ENCODE measurements around the gene KIAA1671. TPM values are rescaled to one million over a fixed set of nuclear protein-coding genes. Genes with fewer than 3 reads are reported as not detected.

KIAA1671 gene
- polyA plus RNA-seq, 3 donors: not detected

DNA sequence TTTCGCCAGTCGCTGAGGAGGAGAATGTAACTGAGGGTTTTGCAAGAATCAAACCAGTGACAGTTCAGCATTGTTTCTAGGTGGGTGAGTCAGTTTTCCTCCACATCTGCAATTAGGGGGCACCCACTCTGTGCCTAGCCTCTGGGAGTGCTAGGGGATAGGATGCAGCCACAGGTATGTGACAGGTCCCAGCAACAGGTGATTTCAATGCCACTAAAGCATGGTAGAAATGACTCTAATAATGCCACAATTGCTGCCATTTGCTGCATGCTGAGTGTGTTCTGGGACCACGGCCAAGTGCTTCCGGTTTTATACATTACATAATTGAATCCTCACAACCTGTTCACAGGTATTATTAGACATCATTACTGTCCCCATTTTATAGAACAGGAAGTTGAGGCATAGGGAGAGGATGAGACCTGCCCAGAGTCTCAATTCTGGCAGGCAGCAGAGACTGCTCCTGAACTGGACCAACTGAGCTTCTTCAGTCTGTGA is 267.5 kb downstream of the KIAA1671 start:
- Histone ChIP-seq H3K4me3 (replicated peaks in 1 of 3; ENCODE audit: low read depth in 2 of 3, low read length in 3 of 3) (no peak overlapping the region), H3K9me3 (replicated peaks in 1 of 2; ENCODE audit: control insufficient read depth in 1 of 2, insufficient read depth in 1 of 2, low read length in 2 of 2) (no peaks in the 10 kb centered on the region), H4K20me1 (ENCODE audit: insufficient read depth, low read length) (no peaks in the 10 kb centered on the region), H3K27me3 (ENCODE audit: control insufficient read depth in 2 of 2, insufficient read depth in 2 of 2, low read length in 2 of 2) (no peaks in the 10 kb centered on the region), H2AFZ (ENCODE audit: insufficient read depth, low read depth, low read length, poor library complexity, severe bottlenecking) (no peak overlapping the region), H3K36me3 (replicated peaks in 1 of 2; ENCODE audit: control insufficient read depth in 1 of 2, insufficient read depth in 2 of 2, low read length in 2 of 2) (no peaks in the 10 kb centered on the region), H3K4me1 (ENCODE audit: control insufficient read depth in 1 of 2, insufficient read depth in 2 of 2, low read length in 2 of 2) (no peaks in the 10 kb centered on the region), H3K79me2 (ENCODE audit: insufficient read depth, low read length) (no peaks in the 10 kb centered on the region), H3K27ac (ENCODE audit: low read depth in 1 of 2, low read length in 2 of 2) (no peak overlapping the region), H3K9ac (ENCODE audit: insufficient read depth, low read length, poor library complexity, severe bottlenecking) (no peak overlapping the region), H3K4me2 (replicated peaks; ENCODE audit: extremely low read depth, low read length, poor library complexity, severe bottlenecking) (no peak overlapping the region)
- no CpG with 5 or more reads among the region's 4 CpGs for WGBS (ENCODE audit: insufficient coverage)
- no peak for DNase-seq
- Mint-ChIP-seq H3K36me3 (no peaks in the 10 kb centered on the region), H3K4me3 (no peak overlapping the region), H3K27ac (no peak overlapping the region), H3K4me1 (no peaks in the 10 kb centered on the region), H3K27me3 (ENCODE audit: low read depth in 3 of 3) (peaks cover 9 to 14% (median 10%) of the 10 kb centered on the region in 3 donors), H3K9me3 (peaks cover 0 to 4% (median 0%) of the 10 kb centered on the region in 7 donors)
- TF ChIP-seq, protein P1, sequence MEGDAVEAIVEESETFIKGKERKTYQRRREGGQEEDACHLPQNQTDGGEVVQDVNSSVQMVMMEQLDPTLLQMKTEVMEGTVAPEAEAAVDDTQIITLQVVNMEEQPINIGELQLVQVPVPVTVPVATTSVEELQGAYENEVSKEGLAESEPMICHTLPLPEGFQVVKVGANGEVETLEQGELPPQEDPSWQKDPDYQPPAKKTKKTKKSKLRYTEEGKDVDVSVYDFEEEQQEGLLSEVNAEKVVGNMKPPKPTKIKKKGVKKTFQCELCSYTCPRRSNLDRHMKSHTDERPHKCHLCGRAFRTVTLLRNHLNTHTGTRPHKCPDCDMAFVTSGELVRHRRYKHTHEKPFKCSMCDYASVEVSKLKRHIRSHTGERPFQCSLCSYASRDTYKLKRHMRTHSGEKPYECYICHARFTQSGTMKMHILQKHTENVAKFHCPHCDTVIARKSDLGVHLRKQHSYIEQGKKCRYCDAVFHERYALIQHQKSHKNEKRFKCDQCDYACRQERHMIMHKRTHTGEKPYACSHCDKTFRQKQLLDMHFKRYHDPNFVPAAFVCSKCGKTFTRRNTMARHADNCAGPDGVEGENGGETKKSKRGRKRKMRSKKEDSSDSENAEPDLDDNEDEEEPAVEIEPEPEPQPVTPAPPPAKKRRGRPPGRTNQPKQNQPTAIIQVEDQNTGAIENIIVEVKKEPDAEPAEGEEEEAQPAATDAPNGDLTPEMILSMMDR (IDR thresholded peaks at IDR 0.05): no peak
- intact Hi-C loops (cut with micrococcal nuclease): no loop called here

DNA sequence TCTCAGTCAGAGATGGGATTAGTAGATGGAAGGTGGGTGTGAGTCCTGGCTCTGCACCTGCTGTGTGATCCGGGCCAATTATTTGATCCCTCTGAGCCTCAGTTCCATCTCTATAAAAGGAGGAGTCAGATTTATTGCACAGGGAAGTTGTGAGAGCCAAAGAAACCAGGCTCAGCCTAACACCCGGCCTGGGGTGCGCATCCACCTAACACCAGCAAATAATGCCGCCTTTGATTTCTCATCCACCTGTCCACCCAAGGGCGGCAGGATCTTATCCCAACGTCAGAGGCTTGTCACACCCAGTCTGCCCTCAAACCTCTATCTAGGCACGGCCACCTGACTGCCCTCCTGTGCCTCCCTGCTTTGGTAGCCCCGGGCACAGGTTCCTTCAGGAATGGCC is 269.3 kb downstream of the KIAA1671 start:
- H3K79me2 ChIP-seq (ENCODE audit: insufficient read depth, low read length): no peaks in the 10 kb centered on the region
- TF ChIP-seq, protein P1 (IDR thresholded peaks at IDR 0.05): no peak
- intact Hi-C loops (cut with micrococcal nuclease): no loop called here

More for the DNA sequence above, 269.3 kb downstream of the KIAA1671 start:
- no peaks in the 10 kb centered on the region for H3K9me3 ChIP-seq (replicated peaks in 1 of 2; ENCODE audit: control insufficient read depth in 1 of 2, insufficient read depth in 1 of 2, low read length in 2 of 2)
- H4K20me1 ChIP-seq (ENCODE audit: insufficient read depth, low read length): no peaks in the 10 kb centered on the region
- H3K4me1 ChIP-seq (ENCODE audit: control insufficient read depth in 1 of 2, insufficient read depth in 2 of 2, low read length in 2 of 2): no peaks in the 10 kb centered on the region
- H3K27me3 ChIP-seq (ENCODE audit: control insufficient read depth in 2 of 2, insufficient read depth in 2 of 2, low read length in 2 of 2): no peaks in the 10 kb centered on the region
- Mint-ChIP-seq H3K27me3 (ENCODE audit: low read depth in 3 of 3) (peaks cover 6 to 14% (median 12%) of the 10 kb centered on the region in 3 donors), H3K4me1 (no peaks in the 10 kb centered on the region), H3K27ac (no peak overlapping the region), H3K36me3 (no peaks in the 10 kb centered on the region), H3K4me3 (no peak overlapping the region), H3K9me3 (no peaks in the 10 kb centered on the region)
- WGBS (ENCODE audit: insufficient coverage): 77% methylated on average over 7 of the region's 8 CpGs
- H3K4me3 ChIP-seq (replicated peaks in 1 of 3; ENCODE audit: low read depth in 2 of 3, low read length in 3 of 3): no peak overlapping the region
- no peak overlapping the region for H3K4me2 ChIP-seq (replicated peaks; ENCODE audit: extremely low read depth, low read length, poor library complexity, severe bottlenecking)
- DNase-seq: no peak
- no peak overlapping the region for H3K27ac ChIP-seq (ENCODE audit: low read depth in 1 of 2, low read length in 2 of 2)
- no peaks in the 10 kb centered on the region for H3K36me3 ChIP-seq (replicated peaks in 1 of 2; ENCODE audit: control insufficient read depth in 1 of 2, insufficient read depth in 2 of 2, low read length in 2 of 2)
- H2AFZ ChIP-seq (ENCODE audit: insufficient read depth, low read depth, low read length, poor library complexity, severe bottlenecking): no peak overlapping the region
- H3K9ac ChIP-seq (ENCODE audit: insufficient read depth, low read length, poor library complexity, severe bottlenecking): no peak overlapping the region

Measured in CD14-positive monocyte (primary cell).